ENCODE measurements around the gene FBXW4.

DNA sequence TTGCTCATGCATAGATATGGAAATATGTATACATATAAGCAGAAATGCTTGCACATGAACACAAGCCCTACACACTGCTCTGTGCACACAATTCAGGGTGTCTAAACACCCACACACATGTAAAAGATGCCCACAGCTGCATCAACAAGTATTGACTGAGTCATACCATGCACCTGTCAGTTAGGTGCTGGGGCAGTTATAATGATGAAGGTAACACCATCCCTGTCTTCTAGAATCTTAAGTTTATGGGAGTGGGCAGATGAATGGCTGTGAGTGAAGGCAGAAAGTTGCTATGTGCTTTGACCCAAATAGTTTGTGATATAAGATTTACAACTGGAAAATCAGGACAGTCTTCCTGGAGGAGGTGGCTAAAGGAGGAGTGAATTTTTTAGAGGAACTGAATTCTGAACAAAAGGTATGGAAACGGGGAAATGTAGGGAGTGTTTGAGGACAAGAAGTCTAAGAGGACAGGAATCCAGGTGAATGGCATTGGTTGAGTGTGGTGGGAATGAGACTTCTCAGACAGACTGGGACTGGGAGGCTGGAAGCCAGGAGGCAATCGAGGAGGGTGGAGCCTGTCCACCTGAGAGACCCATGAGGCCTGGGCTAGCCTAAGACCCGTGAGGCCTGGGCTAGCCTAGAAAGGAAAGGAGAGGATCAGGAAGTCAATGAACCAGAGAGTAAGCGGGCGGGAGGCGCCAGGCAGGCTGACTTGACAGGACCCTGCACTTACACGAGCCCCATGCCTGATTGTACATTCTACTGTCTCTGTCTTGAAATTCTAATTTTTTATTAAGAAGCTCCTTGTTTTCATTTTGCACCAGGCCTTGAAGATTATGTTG is 127.6 kb downstream of the FBXW4 start:
- TF ChIP-seq, protein P1, sequence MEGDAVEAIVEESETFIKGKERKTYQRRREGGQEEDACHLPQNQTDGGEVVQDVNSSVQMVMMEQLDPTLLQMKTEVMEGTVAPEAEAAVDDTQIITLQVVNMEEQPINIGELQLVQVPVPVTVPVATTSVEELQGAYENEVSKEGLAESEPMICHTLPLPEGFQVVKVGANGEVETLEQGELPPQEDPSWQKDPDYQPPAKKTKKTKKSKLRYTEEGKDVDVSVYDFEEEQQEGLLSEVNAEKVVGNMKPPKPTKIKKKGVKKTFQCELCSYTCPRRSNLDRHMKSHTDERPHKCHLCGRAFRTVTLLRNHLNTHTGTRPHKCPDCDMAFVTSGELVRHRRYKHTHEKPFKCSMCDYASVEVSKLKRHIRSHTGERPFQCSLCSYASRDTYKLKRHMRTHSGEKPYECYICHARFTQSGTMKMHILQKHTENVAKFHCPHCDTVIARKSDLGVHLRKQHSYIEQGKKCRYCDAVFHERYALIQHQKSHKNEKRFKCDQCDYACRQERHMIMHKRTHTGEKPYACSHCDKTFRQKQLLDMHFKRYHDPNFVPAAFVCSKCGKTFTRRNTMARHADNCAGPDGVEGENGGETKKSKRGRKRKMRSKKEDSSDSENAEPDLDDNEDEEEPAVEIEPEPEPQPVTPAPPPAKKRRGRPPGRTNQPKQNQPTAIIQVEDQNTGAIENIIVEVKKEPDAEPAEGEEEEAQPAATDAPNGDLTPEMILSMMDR (IDR thresholded peaks at IDR 0.05) = no peak
- TF ChIP-seq ZFX (IDR thresholded peaks at IDR 0.05; ENCODE audit: borderline replicate concordance) = no peak

All from 22Rv1 (cell line).